OCI-M2 (cell line): ENCODE measurements around the gene IGF2BP2.
"Not testable (repeated sequence)": the region's sequence is repeated elsewhere in the genome, so short reads cannot be mapped to it uniquely, and the experiment has no call there.

ENCODE experiments used
- DNase-seq: peaks from one replicate; lab custom pipeline; 2025; ENCODE audit not compliant: unreplicated experiment; lab: John Stamatoyannopoulos, UW

Gene IGF2BP2

DNA sequence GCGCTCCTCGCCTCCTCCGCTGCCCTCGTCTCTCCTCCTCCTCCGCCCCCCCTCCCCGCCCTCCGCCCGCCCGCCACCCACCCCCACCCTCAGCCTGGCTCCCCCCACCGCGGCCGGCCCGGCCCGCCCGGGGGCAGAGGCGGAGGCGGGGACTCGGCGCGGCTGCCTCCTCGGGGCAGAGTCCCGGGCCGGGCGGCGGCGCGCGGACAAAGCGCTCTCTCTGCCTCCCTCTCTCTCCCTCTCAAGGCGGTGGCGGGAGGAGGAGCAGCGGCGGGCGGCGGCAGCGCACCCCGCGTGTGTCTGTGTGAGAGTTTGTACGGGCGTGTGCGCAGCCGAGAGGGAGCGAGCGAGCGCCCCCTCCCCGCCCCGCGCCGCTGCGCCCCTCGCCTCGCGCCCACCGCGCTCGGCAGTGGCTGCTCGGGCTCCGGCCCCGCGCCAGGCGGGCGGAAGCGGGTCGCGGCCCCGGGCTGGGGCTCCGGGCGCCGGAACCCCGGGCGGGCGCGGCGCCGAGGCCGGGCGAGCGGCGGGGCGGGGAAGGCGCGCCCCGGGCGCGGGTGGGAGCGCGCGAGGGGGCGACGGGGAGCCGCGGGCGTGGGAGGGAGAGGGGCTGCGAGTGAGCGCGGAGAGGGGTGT lies at the start of gene IGF2BP2:
TSS of gene IGF2BP2 (minus strand) at position 37 of the 633 bp plus-strand sequence. CDS start 82 bp downstream, outside the sequence.
- no peak for DNase-seq

DNA sequence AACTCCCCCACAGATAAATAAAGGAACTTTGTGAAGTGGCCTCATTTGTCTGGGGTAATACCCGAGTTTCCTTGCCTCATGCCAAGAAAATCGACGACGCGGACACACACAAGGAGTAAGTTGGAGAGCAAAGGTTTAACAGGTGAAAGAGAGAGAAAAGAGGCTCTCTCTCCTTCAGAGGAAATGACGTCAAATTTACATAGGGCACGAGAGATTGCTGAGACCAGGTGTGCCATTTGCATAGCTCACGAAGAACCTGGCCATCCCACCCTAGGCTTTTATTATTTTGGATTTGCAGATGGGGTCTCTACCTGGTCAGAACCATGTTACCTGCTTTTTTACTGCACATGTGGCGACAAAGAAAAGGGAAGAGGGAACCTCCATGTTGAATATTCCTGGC lies 49.3 kb upstream of the IGF2BP2 start:
- DNase-seq, result no peak

DNA sequence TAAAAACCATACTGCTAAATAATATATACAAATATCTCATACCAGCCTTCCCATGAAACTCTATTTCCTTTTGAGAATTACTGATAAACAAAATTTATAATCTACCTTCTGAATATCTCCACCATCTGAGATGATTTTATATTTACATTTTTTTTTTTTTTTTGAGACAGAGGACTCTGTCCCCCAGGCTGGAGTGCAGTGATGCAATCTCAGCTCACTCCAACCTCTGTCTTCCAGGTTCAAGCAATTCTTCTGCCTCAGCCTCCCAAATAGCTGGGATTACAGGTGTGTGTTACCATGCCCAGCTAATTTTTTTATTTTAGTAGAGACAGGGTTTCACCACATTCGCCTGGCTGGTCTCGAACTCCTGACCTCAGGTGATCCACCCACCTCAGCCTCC lies 42.8 kb upstream of the IGF2BP2 start:
- no peak for DNase-seq

DNA sequence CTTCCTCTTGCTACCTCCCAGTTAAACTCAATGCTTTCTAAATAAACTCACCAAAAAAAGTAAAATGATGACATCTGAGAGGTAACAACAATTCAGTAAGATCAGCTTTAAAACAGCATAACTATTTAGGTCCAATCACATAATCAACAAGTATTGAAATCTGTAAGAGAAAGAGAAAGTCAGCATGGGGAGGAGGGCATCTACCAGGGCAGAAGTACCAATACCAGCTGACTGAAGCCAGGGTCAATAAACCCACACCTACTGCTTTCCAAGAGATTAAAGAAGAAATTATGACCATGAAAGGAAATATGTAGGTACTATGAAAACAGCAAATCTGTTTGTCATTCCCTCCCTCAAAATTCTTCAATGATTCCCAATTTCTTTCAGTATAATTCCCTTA lies 42.2 kb upstream of the IGF2BP2 start:
- no peak for DNase-seq

DNA sequence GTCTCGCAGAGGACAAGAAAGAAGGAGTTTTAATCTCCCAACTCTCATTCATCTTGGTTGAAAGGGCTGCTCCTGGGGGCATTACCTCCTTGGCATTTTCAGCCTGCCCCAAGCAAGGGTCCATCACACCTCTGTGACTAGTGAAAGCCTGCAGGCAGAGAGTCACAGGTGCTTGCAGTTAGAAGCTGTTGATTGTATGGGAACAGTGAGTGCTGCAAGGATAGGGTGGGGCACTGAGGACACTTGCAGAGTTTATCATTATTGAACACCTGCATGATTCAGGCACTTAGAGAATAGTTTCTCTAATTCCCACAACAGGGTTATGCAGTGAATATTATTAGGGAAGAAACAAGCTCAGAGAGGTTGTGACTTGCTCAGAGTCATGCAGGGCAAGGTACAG lies 41.7 kb upstream of the IGF2BP2 start:
- DNase-seq, result no peak

DNA sequence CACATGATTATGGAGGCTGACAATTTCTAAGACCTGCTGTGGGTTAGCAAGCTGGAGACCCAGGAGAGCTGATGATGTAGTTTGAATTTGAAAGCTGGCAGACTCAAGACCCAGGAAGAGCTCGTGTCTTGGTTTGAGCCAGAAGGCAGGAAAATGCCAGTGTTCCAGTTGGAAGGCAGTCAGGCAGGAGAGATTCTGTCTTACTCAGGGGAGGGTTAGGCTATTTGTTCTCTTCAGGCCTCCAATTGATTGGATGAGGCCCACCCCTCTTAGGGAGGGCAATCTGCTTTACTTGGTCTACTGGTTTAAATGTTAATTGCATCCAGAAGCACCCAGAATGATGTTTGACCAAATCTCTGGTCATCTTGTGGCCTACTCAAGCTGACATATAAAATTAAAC lies 40.4 kb upstream of the IGF2BP2 start:
- DNase-seq, result no peak

DNA sequence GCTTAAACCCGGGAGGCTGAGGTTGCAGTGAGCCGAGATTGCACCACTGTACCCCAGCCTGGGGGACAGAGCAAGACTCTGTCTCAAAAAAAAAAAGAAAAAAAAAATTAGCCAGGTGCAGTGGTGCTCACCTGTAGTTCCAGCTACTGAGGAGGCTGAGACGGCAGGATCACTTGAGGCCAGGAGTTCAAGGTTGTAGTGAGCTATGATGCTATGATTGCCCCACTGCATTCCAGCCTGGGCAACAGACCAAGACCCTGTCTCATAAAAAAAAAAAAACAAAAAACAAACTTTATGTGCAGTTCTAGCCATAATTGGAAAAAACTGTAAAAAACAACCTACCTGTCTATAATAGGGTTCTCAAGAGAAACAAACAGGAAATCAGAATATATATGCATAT lies 39.9 kb upstream of the IGF2BP2 start:
- no peak for DNase-seq

DNA sequence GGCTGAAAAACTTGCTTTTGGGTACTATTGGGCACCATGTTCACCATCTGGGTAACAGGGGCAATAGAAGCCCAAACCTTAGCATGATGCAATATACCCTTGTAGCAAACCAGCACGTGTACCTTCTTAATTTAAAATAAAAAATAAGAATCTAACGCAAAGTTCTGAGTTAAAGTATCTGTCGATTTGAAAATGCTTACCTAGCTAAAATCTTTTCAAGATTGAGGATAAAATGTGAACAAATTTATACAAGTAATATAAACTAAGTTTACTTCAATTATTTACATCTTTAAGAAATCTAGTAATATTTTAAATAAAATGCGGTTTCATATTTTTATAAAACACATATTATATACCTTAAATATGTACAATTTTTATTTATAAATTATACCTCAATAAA lies 38.1 kb upstream of the IGF2BP2 start:
- no peak for DNase-seq

DNA sequence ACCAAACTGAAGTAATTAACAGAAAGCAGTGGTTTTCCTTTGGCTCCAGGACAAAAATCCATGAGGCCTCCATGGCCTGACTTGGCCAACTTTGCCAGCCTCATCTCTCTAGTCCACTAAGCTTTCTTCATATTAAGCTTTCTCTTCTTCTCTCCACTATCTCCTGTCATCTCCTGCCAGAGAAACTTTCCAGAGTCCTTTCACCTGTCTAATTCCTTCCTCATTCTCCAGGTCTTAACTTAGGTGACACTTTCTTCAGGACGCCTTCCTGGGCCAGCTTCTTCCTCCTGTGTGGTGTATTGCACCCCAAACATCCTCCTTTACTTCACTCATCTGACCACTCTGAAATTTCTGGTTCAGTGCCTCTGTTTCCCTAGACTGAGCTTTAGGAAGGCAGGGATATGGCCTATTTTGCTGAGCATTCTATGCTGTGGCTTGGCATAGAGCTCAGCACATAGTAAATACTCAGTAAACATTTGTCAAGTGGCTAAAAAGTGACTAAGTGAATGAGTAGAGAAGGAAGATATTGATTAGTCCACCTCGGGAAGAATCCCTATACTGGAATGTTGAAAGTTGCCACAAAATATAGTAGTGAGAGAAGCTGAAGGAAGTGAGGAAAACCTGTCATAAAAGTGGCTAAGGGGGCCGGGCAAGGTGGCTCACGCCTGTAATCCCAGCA lies 34.6 kb upstream of the IGF2BP2 start:
- DNase-seq, result no peak

DNA sequence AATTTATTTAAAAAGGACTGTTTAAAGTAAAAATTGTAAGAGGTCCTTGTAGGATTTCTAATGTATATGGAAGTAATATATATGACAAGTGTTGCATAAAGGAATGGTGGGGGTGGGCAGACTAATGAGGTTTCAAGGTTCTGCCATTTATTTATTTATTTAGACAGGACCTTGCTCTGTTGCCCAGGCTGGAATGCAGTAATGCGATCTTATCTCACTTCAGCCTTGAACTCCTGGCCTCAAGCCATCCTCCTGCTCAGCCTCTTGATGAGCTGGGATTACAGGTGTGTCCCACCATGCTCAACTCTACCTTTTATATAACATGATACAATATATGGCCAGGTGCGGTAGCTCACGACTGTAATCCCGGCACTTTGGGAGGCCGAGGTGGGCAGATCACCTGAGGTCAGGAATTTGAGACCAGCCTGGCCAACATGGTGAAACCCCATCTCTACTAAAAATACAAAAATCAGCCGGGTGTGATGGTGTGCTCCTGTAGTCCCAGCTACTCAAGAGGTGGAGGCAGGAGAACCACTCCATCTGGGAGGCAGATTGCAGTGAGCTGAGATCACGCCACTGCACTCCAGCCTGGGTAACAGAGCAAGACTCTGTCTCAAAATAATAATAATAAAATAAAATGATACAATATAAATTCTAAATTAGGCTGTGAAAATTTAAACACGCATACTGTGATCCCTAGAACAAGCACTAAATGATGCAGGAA lies 33.8 kb upstream of the IGF2BP2 start:
- DNase-seq, result no peak

DNA sequence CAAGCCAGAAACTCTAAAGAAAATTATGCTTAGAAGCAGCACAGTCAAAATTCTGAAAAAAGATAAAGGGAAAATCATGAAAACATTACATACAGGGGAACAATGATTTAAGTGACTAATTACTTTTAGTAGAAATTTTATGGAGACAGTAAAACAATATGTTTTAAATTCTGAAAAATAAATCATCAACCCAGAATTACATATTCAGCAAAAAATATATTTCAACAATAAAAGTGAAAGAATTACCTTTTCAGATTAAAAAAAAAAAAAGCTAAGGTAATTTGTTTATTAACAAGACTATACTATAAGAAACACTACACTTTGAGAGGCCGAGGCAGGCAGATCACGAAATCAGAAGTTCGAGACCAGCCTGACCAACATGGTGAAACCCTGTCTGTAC lies 32.4 kb upstream of the IGF2BP2 start:
- no peak for DNase-seq

DNA sequence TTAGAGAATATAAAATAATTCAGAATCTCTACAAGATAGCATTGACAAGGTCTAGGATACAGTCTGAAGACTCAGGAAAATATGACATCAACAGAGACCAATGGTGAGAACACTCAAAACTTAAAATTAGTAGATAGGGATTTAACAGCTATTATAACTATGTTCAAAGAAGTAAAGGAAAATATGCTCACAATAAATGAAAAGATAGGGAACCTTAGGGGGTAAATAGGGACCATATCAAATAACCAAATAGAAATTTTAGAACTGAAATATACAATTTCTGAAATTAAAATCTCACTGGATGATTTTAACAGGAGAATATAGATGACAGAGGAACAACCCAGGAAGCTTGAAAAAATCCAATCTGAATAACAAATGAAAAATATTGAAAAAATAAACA lies 31.8 kb upstream of the IGF2BP2 start:
- DNase-seq, result no peak

DNA sequence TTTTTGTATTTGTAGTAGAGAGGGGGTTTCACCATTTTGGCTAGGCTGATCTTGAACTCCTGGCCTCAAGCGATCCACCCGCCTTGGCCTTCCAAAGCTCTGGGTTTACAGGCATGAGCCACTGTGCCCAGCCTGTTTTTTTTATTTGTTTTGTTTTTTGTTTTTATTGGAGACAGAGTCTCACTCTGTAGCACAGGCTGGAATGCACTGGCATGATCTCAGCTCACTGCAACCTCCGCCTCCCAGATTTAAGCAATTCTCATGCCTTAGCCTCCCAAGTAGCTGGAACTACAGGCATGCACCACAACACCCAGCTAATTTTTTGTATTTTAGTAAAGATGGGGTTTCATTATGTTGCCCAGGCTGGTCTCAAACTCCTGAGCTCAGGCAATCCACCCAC lies 28.9 kb upstream of the IGF2BP2 start:
- not testable (repeated sequence) for DNase-seq

DNA sequence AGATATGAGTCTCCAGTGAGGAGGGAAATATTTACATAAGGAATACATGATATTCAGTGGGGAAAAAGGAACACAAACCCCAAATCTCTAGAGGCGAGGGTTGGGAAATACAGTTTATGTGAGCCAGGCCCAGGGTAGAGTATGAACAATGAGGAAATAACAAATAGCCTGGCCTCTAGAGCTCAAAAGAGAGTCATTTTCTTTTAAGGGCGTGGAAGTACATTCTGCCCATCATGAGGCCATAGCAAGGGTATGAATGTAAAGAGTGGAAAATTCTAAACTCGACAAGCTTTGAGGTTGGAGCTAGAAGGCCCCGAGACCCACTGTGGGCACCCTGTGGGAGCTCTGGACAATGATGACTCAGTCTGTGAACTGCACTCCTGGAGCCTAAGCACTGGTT lies 27.8 kb upstream of the IGF2BP2 start:
- DNase-seq, result no peak

DNA sequence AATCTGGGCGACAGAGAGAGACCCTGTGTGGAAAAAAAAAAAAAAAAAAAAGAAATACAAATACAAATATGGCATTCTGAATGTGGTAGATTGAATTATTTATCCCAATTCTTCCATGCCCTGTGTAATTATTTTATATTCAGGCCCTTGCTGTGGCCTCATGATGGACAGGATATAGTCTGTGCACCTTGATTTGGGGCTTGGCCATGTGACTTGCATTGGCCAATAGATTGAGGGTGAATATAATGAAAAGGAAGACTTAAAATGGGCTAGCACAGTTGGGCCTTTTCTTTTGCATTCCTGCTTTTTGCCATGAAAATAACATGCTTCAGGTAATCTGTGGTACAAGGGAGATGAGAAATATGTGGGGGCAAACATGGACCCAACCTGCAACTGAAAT lies 27.1 kb upstream of the IGF2BP2 start:
- no peak for DNase-seq

DNA sequence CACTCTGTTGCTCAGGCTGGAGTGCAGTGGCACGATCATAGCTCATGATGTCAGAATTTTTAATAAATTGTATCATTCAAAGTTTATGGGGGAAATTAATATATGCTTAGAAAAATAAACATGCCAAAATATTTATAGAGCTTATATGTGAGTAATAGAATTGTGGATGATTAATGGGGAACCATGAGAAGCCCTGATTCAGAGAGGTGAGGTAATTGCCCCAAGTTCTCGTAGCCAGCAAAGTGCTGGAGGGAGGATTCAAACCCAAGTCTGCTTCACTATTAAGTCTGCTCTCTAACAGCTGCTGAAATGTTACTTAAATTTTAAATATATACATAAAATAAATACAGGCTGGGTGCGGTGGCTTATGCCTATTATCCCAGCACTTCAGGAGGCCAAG lies 26.2 kb upstream of the IGF2BP2 start:
- DNase-seq, result no peak

DNA sequence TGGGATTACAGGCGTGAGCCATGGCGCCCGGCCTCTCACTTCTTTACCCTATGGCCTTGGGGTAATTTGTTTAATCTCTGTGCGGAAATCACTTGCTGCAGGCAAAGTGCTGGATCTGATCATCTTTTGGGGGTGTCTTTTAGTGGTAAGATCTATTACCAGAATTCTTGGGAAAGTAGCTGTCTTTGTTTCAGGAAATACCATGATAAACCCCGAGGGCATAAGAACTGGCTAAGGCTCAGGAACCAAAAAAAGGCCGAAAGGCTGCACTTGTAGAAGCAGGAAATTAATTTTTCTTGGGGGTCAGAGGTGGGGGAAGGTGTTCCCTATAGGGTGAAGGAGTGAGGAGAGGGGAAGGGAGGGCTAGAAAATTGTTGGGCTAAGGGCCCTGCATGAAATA lies 22.7 kb upstream of the IGF2BP2 start:
- no peak for DNase-seq

DNA sequence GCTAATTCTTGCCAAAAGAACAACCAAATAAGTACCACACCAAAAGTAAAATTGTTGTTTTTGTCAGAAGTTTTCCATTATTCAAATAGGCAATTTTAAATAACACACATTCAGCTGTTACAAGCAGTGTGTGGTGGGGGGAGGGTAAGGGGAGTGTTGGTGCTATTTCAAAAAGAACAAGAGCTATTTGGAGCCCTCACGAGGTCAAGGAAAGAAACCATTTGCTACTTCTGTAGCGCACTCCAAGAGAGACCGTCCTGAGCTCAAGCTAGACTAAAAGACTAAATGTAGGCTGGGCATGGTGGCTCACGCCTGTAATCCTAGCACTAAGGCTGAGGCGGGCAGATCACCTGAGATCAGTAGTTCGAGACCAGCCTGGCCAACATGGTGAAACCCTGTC lies 21.2 kb upstream of the IGF2BP2 start:
- no peak for DNase-seq

DNA sequence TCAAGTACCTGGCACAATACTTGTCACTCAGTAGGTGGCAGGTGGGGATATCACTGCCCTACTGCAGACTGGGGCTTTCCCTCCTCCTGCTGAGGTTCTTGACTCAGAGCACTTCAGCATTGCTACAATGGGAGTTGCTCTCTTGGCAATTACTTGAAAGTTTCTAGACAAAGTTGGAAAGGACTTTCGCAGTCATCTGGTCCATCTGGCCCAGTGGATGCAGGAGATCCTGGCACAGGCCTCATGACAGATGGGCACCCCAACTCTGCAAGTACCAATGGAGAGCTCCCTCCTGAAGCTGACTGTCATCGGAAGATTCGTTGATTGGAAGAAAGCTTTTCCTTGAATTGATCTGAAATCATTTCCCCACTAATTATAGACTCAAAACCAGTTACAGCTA lies 19.2 kb upstream of the IGF2BP2 start:
- no peak for DNase-seq

DNA sequence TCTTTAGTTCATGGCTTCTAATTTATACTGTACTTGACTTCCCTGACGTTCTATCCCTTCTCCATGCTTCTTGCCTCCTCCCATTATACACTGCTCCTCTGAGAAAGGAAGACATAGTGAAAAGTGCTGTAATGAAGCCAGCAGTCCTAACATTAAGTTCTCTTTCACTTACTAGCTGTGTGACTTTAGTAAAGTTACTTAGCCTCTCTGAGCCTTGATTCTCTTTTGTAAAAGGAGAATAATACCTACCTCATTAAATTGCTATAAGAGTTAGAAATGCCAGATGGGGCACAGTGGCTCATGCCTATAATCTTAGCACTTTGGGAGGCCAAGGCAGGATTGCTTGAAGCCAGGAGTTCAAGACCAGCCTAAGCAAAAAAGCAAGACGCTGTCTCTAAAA lies 18.8 kb upstream of the IGF2BP2 start:
- no peak for DNase-seq

DNA sequence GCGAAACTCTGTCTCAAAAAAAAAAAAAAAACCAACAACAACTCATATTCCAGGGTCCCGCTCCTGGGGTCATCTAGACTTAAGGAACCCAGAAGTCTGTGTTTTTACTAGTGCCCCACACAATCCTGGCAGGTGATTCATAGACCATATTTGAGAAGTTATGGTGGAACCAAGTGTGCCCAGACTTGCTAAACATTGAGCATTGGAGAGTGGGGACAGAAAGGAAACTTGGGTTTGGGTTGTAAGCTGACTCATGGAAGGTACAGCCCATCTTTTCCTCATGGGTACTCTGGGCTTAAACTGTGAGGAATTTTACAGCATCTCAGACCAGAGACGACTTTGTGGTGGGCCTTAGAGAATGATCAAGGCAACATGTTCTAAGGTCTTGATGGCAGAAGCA lies 18.3 kb upstream of the IGF2BP2 start:
- DNase-seq, result no peak

DNA sequence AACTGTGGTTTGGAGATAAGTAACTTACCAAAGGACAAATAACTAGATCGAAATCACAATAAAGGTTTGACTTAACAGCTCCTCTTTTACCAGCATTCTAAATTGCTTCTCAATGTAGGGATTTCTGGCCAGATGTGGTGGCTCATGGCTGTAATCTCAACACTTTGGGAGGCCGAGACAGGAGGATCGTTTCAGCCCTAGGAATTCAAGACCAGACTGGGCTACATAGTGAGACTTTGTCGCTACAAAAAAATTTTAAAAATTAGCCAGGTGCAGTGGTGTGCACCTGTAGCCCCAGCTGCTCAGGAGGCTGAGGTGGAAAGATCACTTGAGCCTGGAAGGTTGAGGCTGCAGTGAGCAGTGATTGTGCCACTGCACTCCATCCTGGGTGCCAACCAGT lies 17.4 kb upstream of the IGF2BP2 start:
- no peak for DNase-seq
